ENCODE results near the gene SLCO3A1. TPM values are rescaled to one million over a fixed set of nuclear protein-coding genes. Genes with fewer than 3 reads are reported as not detected.
"Not testable (repeated sequence)": the region's sequence is repeated elsewhere in the genome, so short reads cannot be mapped to it uniquely, and the experiment has no call there.

SLCO3A1 gene
- total and polyA plus RNA-seq, 2 experiments from 2014 or later: 35.5 to 71.9 TPM

GRCh38 chr15:92059036-92059970 lies 205.8 kb downstream of the SLCO3A1 start:
- no peaks in the 10 kb centered on the region for H3K27me3 ChIP-seq
- H3K27ac ChIP-seq: no peak overlapping the region
- H3K9me3 ChIP-seq (ENCODE audit: low read depth): no peaks in the 10 kb centered on the region
- no peak for DNase-seq (ENCODE audit: low read depth in 1 of 2, low spot score in 1 of 2)
- H3K4me3 ChIP-seq: no peak overlapping the region
- no peak for TF ChIP-seq CTCF (IDR thresholded peaks at IDR 0.05; ENCODE audit: low read depth, low read length)
- H3K4me1 ChIP-seq (ENCODE audit: low read depth): peaks cover 11% of the 10 kb centered on the region
- H3K36me3 ChIP-seq: no peaks in the 10 kb centered on the region

- DNase-seq (ENCODE audit: low read depth in 1 of 2, low spot score in 1 of 2); H3K27ac ChIP-seq; H3K36me3 ChIP-seq; H3K9me3 ChIP-seq (ENCODE audit: low read depth); H3K4me3 ChIP-seq; H3K27me3 ChIP-seq: not testable (repeated sequence)
- H3K4me1 ChIP-seq (ENCODE audit: low read depth): peaks cover 11% of the 10 kb centered on the region
These were observed 206.4 kb downstream of the SLCO3A1 start for GRCh38 chr15:92059971-92060311.

GRCh38 chr15:92061511-92062195 lies 208.1 kb downstream of the SLCO3A1 start:
- H3K27me3 ChIP-seq: no peaks in the 10 kb centered on the region
- no peak for DNase-seq (ENCODE audit: low read depth in 1 of 2, low spot score in 1 of 2)
- H3K9me3 ChIP-seq (ENCODE audit: low read depth): no peaks in the 10 kb centered on the region
- no peak for TF ChIP-seq CTCF (IDR thresholded peaks at IDR 0.05; ENCODE audit: low read depth, low read length)
- no peaks in the 10 kb centered on the region for H3K36me3 ChIP-seq
- peaks cover 11% of the 10 kb centered on the region for H3K4me1 ChIP-seq (ENCODE audit: low read depth)
- no peak overlapping the region for H3K27ac ChIP-seq
- no peak overlapping the region for H3K4me3 ChIP-seq

GRCh38 chr15:92062505-92062904 lies 209.0 kb downstream of the SLCO3A1 start:
- no peaks in the 10 kb centered on the region for H3K27me3 ChIP-seq
- H3K4me3 ChIP-seq: no peak overlapping the region
- no peak overlapping the region for H3K27ac ChIP-seq
- peaks cover 11% of the 10 kb centered on the region for H3K4me1 ChIP-seq (ENCODE audit: low read depth)
- H3K9me3 ChIP-seq (ENCODE audit: low read depth): no peaks in the 10 kb centered on the region
- no peak for TF ChIP-seq CTCF (IDR thresholded peaks at IDR 0.05; ENCODE audit: low read depth, low read length)
- H3K36me3 ChIP-seq: no peaks in the 10 kb centered on the region
- no peak for DNase-seq (ENCODE audit: low read depth in 1 of 2, low spot score in 1 of 2)

- Histone ChIP-seq H3K27me3 (no peaks in the 10 kb centered on the region), H3K27ac (no peak overlapping the region), H3K4me1 (ENCODE audit: low read depth) (no peaks in the 10 kb centered on the region), H3K36me3 (no peaks in the 10 kb centered on the region), H3K9me3 (ENCODE audit: low read depth) (no peaks in the 10 kb centered on the region), H3K4me3 (no peak overlapping the region)
- DNase-seq (ENCODE audit: low read depth in 1 of 2, low spot score in 1 of 2): no peak
- TF ChIP-seq CTCF (IDR thresholded peaks at IDR 0.05; ENCODE audit: low read depth, low read length): no peak
These were observed 214.6 kb downstream of the SLCO3A1 start for GRCh38 chr15:92068121-92068520.
